PC-3 (cell line): ENCODE results near the gene FZR1. TPM values are rescaled to one million over a fixed set of nuclear protein-coding genes. Genes with fewer than 3 reads are reported as not detected.
"Not testable (repeated sequence)": the region's sequence is repeated elsewhere in the genome, so short reads cannot be mapped to it uniquely, and the experiment has no call there.

Experiments used
- ATAC-seq: fragments of 200-7000 bp; cut with Tn5 transposase; 2 replicates; pipeline ENCODE4 v1.9.1; 2020; ENCODE audit warnings: mild to moderate bottlenecking, moderate library complexity
- BruUV-seq: library from RNA; stranded (reverse); fragments of 400-500 nt; replicated peaks from 2 replicates; lab custom pipeline; 2021; lab: Mats Ljungman, UMichigan
- CTCF ChIA-PET: fragments of 300-600 bp; sonication (Branson Sonifier 250); formaldehyde crosslinking; loops from one replicate; lab custom pipeline; 2022; ENCODE audit warnings: antibody characterized with exemption; lab: Charles Lee
- POLR2A ChIA-PET: fragments of 300-600 bp; sonication (Branson Sonifier 250); formaldehyde crosslinking; loops from one replicate; lab custom pipeline; 2022; ENCODE audit warnings: antibody characterized with exemption; ENCODE audit not compliant: unreplicated experiment; lab: Charles Lee
- DNase-seq: peaks from one replicate; pipeline ENCODE4 v3.0.0-alpha.2; 2015
- H2AFZ ChIP-seq: fragments of 300-600 bp; sonication (generic); 2 replicates; pipeline ENCODE4 v1.6.0; 2016; ENCODE audit warnings: antibody characterized with exemption, low read length
- H3F3A ChIP-seq: fragments of 300-600 bp; sonication (generic); one replicate; pipeline ENCODE4 v1.6.0; 2017; ENCODE audit warnings: antibody characterized with exemption, low read length, control low read depth, mild to moderate bottlenecking; ENCODE audit not compliant: unreplicated experiment
- H3K27ac ChIP-seq: fragments of 300-600 bp; sonication (generic); 2 replicates; pipeline ENCODE4 v1.5.1; 2016; ENCODE audit warnings: mild to moderate bottlenecking, low read length
- H3K27me3 ChIP-seq: fragments of 300-600 bp; sonication (generic); 2 replicates; pipeline ENCODE4 v1.6.1; 2016; ENCODE audit warnings: low read length, mixed read lengths
- H3K36me3 ChIP-seq: fragments of 300-600 bp; sonication (generic); 2 replicates; pipeline ENCODE4 v1.6.1; 2016; ENCODE audit warnings: low read depth, mixed run types, low read length, mixed read lengths
- H3K4me1 ChIP-seq: fragments of 300-600 bp; sonication (generic); 2 replicates; pipeline ENCODE4 v1.5.1; 2016; ENCODE audit warnings: low read length; ENCODE audit not compliant: insufficient read depth
- H3K4me2 ChIP-seq: fragments of 300-600 bp; sonication (generic); 2 replicates; pipeline ENCODE4 v1.6.0; 2016; ENCODE audit warnings: low read length
- H3K4me3 ChIP-seq: fragments of 300-600 bp; sonication (generic); 2 replicates; pipeline ENCODE4 v1.5.1; 2016; ENCODE audit warnings: mild to moderate bottlenecking, low read length, mixed read lengths
- H3K79me2 ChIP-seq: fragments of 300-600 bp; sonication (generic); 2 replicates; pipeline ENCODE4 v1.6.1; 2017; ENCODE audit warnings: low read length, mixed read lengths
- H3K9ac ChIP-seq: fragments of 300-600 bp; sonication (generic); 2 replicates; pipeline ENCODE4 v1.6.0; 2016; ENCODE audit warnings: mild to moderate bottlenecking, low read length
- H3K9me2 ChIP-seq: fragments of 300-600 bp; sonication (generic); replicated peaks from 2 replicates; pipeline ENCODE4 v1.6.1; 2016; ENCODE audit warnings: mixed run types, low read length, mixed read lengths
- H3K9me3 ChIP-seq: fragments of 300-600 bp; sonication (generic); 2 replicates; pipeline ENCODE4 v1.6.1; 2016; ENCODE audit warnings: low read length, mixed read lengths
- H4K20me1 ChIP-seq: fragments of 300-600 bp; sonication (generic); 2 replicates; pipeline ENCODE4 v1.6.1; 2016; ENCODE audit warnings: low read length, mixed read lengths
- EZH2 ChIP-seq: fragments of 300-600 bp; sonication (generic); IDR thresholded peaks from one replicate; pipeline ENCODE4 v1.6.1; 2017; ENCODE audit warnings: antibody characterized with exemption, mild to moderate bottlenecking, low read length; ENCODE audit not compliant: unreplicated experiment
- EZH2phosphoT487 ChIP-seq: fragments of 300-600 bp; sonication (generic); IDR thresholded peaks from 2 replicates; pipeline ENCODE4 v1.6.1; 2018; ENCODE audit warnings: mild to moderate bottlenecking, antibody characterized with exemption, low read length, borderline replicate concordance
- intact Hi-C: fragments of 100-400 bp; cut with micrococcal nuclease; formaldehyde crosslinking; loops from 2 replicates; pipeline ENCODE4 v1.9.0; 2023
- total RNA-seq: library from RNA; depleted of rRNA; stranded (reverse); fragments of >200 nt; gene quantifications from 2 replicates; pipeline ENCODE4 v1.2.3, GENCODE V29; 2014
- TF ChIP-seq, protein P1 (sequence below): fragments of 300-600 bp; sonication (generic); conservative IDR thresholded peaks from 2 replicates; pipeline ENCODE4 v1.5.1; 2017; ENCODE audit warnings: antibody characterized with exemption, low read depth, mild to moderate bottlenecking, low read length

The FZR1 gene
- total RNA-seq, 1 experiment from 2014 or later = 53.6 TPM

DNA sequence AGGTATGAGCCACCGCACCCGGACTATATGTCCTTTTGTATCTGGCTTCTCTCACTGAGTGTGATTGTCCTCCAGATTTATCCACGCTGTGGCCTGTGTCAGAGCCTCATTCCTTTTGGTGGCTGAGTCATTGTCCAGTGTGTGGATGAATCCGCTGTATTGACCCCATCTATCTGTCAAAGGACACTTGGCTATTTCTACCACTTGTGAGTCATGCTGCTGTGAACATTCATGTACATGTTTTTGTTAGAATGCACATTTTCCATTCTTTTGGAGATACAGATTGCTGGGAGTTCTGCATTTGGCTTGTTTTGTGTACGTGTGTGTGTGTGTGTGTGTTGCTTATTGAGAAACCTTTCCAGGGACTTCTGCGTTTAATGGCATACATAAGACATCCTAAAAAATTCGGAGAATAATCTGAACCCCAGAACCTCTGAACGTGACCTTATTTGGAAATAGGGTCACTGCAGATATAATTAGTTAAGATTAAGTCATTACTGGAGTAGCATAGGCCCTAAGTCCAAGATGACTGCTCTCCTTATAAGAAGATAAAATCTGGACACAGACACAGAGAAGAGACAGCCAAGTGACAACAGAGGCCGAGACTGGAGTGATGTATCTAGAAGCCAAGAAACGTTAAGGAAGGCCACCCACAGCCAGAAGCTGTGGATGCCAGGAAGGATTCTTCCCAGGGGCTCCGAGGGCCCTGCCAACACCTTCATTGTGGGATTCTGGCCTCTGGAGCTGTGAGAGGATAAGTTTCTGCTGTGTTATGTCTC lies 74.2 kb downstream of the FZR1 start:
- intact Hi-C loops = no loop called here
- POLR2A ChIA-PET = no interaction called here
- Histone ChIP-seq H3F3A (no peaks in the 10 kb centered on the region), H3K9me3 (no peaks in the 10 kb centered on the region), H3K79me2 (no peaks in the 10 kb centered on the region), H3K4me2 (no peak overlapping the region), H3K4me1 (peaks cover 8% of the 10 kb centered on the region; the same call in 1 of the 2 replicates), H3K9ac (no peak overlapping the region), H3K27ac (no peak overlapping the region), H3K9me2 (no peaks in the 10 kb centered on the region), H2AFZ (no peak overlapping the region), H3K36me3 (no peaks in the 10 kb centered on the region; the same call in 1 of the 2 replicates), H3K27me3 (no peaks in the 10 kb centered on the region), H3K4me3 (no peak overlapping the region), H4K20me1 (no peaks in the 10 kb centered on the region)
- peak; percentile 69 for DNase-seq
- TF ChIP-seq EZH2phosphoT487 = no peak
- TF ChIP-seq, protein P1, sequence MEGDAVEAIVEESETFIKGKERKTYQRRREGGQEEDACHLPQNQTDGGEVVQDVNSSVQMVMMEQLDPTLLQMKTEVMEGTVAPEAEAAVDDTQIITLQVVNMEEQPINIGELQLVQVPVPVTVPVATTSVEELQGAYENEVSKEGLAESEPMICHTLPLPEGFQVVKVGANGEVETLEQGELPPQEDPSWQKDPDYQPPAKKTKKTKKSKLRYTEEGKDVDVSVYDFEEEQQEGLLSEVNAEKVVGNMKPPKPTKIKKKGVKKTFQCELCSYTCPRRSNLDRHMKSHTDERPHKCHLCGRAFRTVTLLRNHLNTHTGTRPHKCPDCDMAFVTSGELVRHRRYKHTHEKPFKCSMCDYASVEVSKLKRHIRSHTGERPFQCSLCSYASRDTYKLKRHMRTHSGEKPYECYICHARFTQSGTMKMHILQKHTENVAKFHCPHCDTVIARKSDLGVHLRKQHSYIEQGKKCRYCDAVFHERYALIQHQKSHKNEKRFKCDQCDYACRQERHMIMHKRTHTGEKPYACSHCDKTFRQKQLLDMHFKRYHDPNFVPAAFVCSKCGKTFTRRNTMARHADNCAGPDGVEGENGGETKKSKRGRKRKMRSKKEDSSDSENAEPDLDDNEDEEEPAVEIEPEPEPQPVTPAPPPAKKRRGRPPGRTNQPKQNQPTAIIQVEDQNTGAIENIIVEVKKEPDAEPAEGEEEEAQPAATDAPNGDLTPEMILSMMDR = no peak
- TF ChIP-seq EZH2 = no peak
- no TSS peak for BruUV-seq
- CTCF ChIA-PET = no interaction called here
- peak; percentile 94 for ATAC-seq

DNA sequence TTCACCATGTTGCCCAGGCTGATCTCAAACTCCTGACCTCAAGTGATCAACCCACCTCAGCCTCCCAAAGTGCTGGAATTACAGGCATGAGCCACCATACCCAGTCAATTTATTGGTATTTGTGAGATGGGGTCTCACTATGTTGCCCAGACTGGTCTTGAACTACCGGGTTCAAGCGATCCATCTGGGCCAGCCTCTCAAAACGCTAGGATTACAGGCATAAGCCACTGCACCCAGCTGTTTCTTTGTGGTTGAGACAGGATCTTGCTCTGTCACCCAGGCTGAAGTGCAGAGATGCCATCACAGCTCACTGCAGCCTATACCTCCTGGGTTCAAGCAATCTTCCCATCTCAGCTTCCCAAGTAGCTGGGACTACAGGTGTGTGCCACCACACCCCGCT lies 75.7 kb downstream of the FZR1 start:
- H2AFZ ChIP-seq, BruUV-seq, H3F3A ChIP-seq, H3K27me3 ChIP-seq, CTCF ChIA-PET, ATAC-seq, H3K79me2 ChIP-seq, intact Hi-C loops, H3K4me2 ChIP-seq, H3K4me1 ChIP-seq, H4K20me1 ChIP-seq, POLR2A ChIA-PET, H3K36me3 ChIP-seq, H3K9me3 ChIP-seq, H3K9ac ChIP-seq, H3K27ac ChIP-seq, DNase-seq, H3K4me3 ChIP-seq, H3K9me2 ChIP-seq: not testable (repeated sequence)

DNA sequence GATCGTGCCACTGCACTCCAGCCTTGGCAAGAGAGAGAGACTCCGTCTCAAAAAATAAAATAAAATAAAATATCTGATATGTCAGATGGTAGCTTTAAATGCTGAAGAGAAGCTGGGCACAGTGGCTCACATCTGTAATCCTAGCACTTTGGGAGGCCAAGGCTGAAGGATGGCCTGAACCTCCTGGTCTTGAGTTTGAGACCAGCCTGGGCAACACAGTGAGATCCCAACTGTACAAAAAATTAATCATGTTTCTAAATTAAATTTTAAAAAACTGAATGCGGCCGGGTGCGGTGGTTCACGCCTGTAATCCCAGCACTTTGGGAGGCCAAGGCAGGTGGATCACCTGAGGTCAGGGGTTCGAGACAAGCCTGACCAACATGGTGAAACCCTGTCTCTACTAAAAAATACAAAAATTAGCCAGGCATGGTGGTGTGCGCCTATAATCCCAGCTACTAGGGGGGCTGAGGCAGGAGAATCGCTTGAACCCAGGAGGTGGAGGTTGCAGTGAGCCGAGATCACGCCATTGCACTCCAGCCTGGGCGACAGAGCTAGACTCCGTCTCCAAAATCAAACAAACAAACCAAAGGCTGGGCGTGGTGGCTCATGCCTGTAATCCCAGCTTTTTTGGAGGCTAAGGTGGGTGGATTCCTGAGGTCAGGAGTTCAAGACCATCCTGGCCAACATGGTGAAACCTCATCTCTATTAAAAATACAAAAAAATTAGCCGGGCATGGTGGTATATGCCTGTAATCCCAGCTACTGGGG lies 78.1 kb downstream of the FZR1 start:
- H3K36me3 ChIP-seq, H4K20me1 ChIP-seq, DNase-seq, H3K27me3 ChIP-seq, H3K9ac ChIP-seq, H3F3A ChIP-seq, H3K4me1 ChIP-seq, POLR2A ChIA-PET, H3K9me2 ChIP-seq, H3K4me3 ChIP-seq, H2AFZ ChIP-seq, H3K79me2 ChIP-seq, CTCF ChIA-PET, BruUV-seq, H3K9me3 ChIP-seq, H3K27ac ChIP-seq, intact Hi-C loops, ATAC-seq, H3K4me2 ChIP-seq: not testable (repeated sequence)
